ENCODE results near the gene DNAAF1. TPM values are rescaled to one million over a fixed set of nuclear protein-coding genes. Genes with fewer than 3 reads are reported as not detected.

DNAAF1 gene
- total and polyA plus RNA-seq, 2 experiments from 2014 or later = 0.42 TPM

DNA sequence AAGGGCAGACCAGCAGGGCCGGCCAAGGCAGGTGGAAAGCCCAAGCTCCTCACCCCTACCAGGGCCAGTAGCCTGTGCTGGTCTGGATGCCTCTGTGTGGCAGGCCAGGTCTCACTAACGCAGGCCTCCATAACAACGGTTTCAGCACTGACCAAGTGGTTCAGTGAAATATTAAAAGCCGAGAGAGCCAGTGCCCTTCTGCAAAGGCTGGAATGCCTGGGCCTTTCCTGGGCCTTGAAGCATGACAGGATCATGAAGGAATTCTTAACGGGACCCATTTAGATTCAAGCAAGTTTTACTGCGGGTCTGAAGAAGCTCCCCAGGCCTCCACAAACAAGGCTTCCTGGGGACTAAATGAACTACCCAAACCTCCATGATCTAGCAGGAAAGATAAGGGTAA lies 62.1 kb downstream of the DNAAF1 start:
- Histone ChIP-seq H3K4me1 (ENCODE audit: insufficient read depth) (no peaks in the 10 kb centered on the region), H3K36me3 (ENCODE audit: insufficient read depth) (no peaks in the 10 kb centered on the region), H3K9me2 (ENCODE audit: insufficient read depth) (0 out of 2 replicates have a peak, but pooled peaks cover 3% of the 10 kb centered on the region), H3K79me2 (replicated peaks; ENCODE audit: insufficient read depth) (no peaks in the 10 kb centered on the region), H3K27me3 (ENCODE audit: insufficient read depth) (no peaks in the 10 kb centered on the region), H2AFZ (no peak overlapping the region), H3F3A (replicated peaks; ENCODE audit: low read depth) (no peaks in the 10 kb centered on the region), H3K4me2 (no peak overlapping the region), H3K4me3 (no peak overlapping the region), H4K20me1 (replicated peaks; ENCODE audit: insufficient read depth) (0 out of 2 replicates have a peak, but pooled peaks cover 3% of the 10 kb centered on the region), H3K27ac (ENCODE audit: low read depth) (no peak overlapping the region)
- TF ChIP-seq, protein P1, sequence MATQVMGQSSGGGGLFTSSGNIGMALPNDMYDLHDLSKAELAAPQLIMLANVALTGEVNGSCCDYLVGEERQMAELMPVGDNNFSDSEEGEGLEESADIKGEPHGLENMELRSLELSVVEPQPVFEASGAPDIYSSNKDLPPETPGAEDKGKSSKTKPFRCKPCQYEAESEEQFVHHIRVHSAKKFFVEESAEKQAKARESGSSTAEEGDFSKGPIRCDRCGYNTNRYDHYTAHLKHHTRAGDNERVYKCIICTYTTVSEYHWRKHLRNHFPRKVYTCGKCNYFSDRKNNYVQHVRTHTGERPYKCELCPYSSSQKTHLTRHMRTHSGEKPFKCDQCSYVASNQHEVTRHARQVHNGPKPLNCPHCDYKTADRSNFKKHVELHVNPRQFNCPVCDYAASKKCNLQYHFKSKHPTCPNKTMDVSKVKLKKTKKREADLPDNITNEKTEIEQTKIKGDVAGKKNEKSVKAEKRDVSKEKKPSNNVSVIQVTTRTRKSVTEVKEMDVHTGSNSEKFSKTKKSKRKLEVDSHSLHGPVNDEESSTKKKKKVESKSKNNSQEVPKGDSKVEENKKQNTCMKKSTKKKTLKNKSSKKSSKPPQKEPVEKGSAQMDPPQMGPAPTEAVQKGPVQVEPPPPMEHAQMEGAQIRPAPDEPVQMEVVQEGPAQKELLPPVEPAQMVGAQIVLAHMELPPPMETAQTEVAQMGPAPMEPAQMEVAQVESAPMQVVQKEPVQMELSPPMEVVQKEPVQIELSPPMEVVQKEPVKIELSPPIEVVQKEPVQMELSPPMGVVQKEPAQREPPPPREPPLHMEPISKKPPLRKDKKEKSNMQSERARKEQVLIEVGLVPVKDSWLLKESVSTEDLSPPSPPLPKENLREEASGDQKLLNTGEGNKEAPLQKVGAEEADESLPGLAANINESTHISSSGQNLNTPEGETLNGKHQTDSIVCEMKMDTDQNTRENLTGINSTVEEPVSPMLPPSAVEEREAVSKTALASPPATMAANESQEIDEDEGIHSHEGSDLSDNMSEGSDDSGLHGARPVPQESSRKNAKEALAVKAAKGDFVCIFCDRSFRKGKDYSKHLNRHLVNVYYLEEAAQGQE (IDR thresholded peaks at IDR 0.05; ENCODE audit: unreplicated experiment) = no peak
- TF ChIP-seq ZNF114 (CRISPR knock-in tag; IDR thresholded peaks at IDR 0.05) = no peak
- TF ChIP-seq, protein P2, sequence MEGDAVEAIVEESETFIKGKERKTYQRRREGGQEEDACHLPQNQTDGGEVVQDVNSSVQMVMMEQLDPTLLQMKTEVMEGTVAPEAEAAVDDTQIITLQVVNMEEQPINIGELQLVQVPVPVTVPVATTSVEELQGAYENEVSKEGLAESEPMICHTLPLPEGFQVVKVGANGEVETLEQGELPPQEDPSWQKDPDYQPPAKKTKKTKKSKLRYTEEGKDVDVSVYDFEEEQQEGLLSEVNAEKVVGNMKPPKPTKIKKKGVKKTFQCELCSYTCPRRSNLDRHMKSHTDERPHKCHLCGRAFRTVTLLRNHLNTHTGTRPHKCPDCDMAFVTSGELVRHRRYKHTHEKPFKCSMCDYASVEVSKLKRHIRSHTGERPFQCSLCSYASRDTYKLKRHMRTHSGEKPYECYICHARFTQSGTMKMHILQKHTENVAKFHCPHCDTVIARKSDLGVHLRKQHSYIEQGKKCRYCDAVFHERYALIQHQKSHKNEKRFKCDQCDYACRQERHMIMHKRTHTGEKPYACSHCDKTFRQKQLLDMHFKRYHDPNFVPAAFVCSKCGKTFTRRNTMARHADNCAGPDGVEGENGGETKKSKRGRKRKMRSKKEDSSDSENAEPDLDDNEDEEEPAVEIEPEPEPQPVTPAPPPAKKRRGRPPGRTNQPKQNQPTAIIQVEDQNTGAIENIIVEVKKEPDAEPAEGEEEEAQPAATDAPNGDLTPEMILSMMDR (conservative IDR thresholded peaks at IDR 0.05; ENCODE audit: low read depth in 2 of 2) = no peak
- no peak for TF ChIP-seq NANOG (IDR thresholded peaks at IDR 0.05; ENCODE audit: borderline replicate concordance)
- no peak for TF ChIP-seq STAT1 (IDR thresholded peaks at IDR 0.05; ENCODE audit: unreplicated experiment)
- no peak for TF ChIP-seq EZH2phosphoT487 (IDR thresholded peaks at IDR 0.05; ENCODE audit: unreplicated experiment)
- TF ChIP-seq, protein P3, sequence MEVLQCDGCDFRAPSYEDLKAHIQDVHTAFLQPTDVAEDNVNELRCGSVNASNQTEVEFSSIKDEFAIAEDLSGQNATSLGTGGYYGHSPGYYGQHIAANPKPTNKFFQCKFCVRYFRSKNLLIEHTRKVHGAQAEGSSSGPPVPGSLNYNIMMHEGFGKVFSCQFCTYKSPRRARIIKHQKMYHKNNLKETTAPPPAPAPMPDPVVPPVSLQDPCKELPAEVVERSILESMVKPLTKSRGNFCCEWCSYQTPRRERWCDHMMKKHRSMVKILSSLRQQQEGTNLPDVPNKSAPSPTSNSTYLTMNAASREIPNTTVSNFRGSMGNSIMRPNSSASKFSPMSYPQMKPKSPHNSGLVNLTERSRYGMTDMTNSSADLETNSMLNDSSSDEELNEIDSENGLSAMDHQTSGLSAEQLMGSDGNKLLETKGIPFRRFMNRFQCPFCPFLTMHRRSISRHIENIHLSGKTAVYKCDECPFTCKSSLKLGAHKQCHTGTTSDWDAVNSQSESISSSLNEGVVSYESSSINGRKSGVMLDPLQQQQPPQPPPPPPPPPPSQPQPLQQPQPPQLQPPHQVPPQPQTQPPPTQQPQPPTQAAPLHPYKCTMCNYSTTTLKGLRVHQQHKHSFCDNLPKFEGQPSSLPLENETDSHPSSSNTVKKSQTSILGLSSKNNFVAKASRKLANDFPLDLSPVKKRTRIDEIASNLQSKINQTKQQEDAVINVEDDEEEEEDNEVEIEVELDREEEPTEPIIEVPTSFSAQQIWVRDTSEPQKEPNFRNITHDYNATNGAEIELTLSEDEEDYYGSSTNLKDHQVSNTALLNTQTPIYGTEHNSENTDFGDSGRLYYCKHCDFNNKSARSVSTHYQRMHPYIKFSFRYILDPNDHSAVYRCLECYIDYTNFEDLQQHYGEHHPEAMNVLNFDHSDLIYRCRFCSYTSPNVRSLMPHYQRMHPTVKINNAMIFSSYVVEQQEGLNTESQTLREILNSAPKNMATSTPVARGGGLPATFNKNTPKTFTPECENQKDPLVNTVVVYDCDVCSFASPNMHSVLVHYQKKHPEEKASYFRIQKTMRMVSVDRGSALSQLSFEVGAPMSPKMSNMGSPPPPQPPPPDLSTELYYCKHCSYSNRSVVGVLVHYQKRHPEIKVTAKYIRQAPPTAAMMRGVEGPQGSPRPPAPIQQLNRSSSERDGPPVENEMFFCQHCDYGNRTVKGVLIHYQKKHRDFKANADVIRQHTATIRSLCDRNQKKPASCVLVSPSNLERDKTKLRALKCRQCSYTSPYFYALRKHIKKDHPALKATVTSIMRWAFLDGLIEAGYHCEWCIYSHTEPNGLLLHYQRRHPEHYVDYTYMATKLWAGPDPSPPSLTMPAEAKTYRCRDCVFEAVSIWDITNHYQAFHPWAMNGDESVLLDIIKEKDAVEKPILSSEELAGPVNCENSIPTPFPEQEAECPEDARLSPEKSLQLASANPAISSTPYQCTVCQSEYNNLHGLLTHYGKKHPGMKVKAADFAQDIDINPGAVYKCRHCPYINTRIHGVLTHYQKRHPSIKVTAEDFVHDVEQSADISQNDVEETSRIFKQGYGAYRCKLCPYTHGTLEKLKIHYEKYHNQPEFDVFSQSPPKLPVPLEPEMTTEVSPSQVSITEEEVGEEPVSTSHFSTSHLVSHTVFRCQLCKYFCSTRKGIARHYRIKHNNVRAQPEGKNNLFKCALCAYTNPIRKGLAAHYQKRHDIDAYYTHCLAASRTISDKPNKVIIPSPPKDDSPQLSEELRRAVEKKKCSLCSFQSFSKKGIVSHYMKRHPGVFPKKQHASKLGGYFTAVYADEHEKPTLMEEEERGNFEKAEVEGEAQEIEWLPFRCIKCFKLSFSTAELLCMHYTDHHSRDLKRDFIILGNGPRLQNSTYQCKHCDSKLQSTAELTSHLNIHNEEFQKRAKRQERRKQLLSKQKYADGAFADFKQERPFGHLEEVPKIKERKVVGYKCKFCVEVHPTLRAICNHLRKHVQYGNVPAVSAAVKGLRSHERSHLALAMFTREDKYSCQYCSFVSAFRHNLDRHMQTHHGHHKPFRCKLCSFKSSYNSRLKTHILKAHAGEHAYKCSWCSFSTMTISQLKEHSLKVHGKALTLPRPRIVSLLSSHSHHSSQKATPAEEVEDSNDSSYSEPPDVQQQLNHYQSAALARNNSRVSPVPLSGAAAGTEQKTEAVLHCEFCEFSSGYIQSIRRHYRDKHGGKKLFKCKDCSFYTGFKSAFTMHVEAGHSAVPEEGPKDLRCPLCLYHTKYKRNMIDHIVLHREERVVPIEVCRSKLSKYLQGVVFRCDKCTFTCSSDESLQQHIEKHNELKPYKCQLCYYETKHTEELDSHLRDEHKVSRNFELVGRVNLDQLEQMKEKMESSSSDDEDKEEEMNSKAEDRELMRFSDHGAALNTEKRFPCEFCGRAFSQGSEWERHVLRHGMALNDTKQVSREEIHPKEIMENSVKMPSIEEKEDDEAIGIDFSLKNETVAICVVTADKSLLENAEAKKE (CRISPR knock-in tag; IDR thresholded peaks at IDR 0.05) = no peak
- TF ChIP-seq, protein P4, sequence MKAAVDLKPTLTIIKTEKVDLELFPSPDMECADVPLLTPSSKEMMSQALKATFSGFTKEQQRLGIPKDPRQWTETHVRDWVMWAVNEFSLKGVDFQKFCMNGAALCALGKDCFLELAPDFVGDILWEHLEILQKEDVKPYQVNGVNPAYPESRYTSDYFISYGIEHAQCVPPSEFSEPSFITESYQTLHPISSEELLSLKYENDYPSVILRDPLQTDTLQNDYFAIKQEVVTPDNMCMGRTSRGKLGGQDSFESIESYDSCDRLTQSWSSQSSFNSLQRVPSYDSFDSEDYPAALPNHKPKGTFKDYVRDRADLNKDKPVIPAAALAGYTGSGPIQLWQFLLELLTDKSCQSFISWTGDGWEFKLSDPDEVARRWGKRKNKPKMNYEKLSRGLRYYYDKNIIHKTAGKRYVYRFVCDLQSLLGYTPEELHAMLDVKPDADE (IDR thresholded peaks at IDR 0.05) = no peak
- no peak for TF ChIP-seq CREB1 (CRISPR knock-in tag; IDR thresholded peaks at IDR 0.05; ENCODE audit: low read depth)
- no peak for TF ChIP-seq EZH2 (IDR thresholded peaks at IDR 0.05; ENCODE audit: low read depth, unreplicated experiment)
- TF ChIP-seq ZNF331 (CRISPR knock-in tag; IDR thresholded peaks at IDR 0.05; ENCODE audit: low read depth) = no peak
- TF ChIP-seq POLR2AphosphoS5 (IDR thresholded peaks at IDR 0.05; ENCODE audit: low read depth) = no peak
- ATAC-seq = no peak
- H3K27me3 Mint-ChIP-seq (ENCODE audit: insufficient read depth, low read depth, poor library complexity) = peaks cover 4% of the 10 kb centered on the region
- H3K9me3 Mint-ChIP-seq = no peaks in the 10 kb centered on the region
- peaks cover 4% of the 10 kb centered on the region; the same call in 2 of the 3 replicates for H3K4me1 Mint-ChIP-seq
- H3K4me3 Mint-ChIP-seq = no peak overlapping the region
- no peaks in the 10 kb centered on the region for H3K36me3 Mint-ChIP-seq (ENCODE audit: low read depth)
- no peak for DNase-seq (ENCODE audit: low spot score)
- no peak overlapping the region for H3K27ac Mint-ChIP-seq
